K562 (cell line): ENCODE measurements around the gene CIAO2A.
"Not testable (repeated sequence)": the region's sequence is repeated elsewhere in the genome, so short reads cannot be mapped to it uniquely, and the experiment has no call there.

Source experiments
- ESRRA ChIP-seq: fragments of 450-650 bp; IDR thresholded peaks from 2 replicates; pipeline ENCODE4 v1.6.1; 2014; ENCODE audit warnings: low read depth, mild to moderate bottlenecking, moderate library complexity, borderline replicate concordance
- FOXM1 ChIP-seq, 2 experiments: fragments of 450-650 bp in 1 of 2; sonication (generic) in 1 of 2; formaldehyde crosslinking in 1 of 2; IDR thresholded peaks; 2 replicates each; pipeline versions ENCODE4 v1.6.1 to v1.9.0; 2017 to 2022; ENCODE audit warnings: low read depth in 2 of 2, mild to moderate bottlenecking in 2 of 2, missing genetic modification reagents in 1 of 2, moderate library complexity in 1 of 2
- GATA2 ChIP-seq: sonication (generic); formaldehyde crosslinking; IDR thresholded peaks from 2 replicates; pipeline ENCODE4 v1.4.0; 2020; ENCODE audit warnings: mild to moderate bottlenecking, missing genetic modification reagents
- POLR2A ChIP-seq: fragments of 450-650 bp; conservative IDR thresholded peaks from 2 replicates; pipeline ENCODE4 v1.6.1; 2016
- POLR3A ChIP-seq: IDR thresholded peaks from 2 replicates; pipeline ENCODE4 v1.6.1; 2011; ENCODE audit warnings: borderline replicate concordance, mild to moderate bottlenecking, moderate library complexity; ENCODE audit not compliant: insufficient read length, insufficient read depth; ENCODE audit errors: extremely low read depth
- SMAD1 ChIP-seq: fragments of 150-350 bp; IDR thresholded peaks from 2 replicates; pipeline ENCODE4 v1.6.1; 2014; ENCODE audit warnings: low read length, low read depth; ENCODE audit not compliant: partially characterized antibody
- TOE1 ChIP-seq, 2 experiments: fragments of 450-650 bp in 1 of 2; sonication (generic) in 1 of 2; formaldehyde crosslinking in 1 of 2; IDR thresholded peaks; 2 replicates each; pipeline versions ENCODE4 v1.7.1 to v1.8.0; 2016 to 2022; ENCODE audit warnings: borderline replicate concordance in 2 of 2, mild to moderate bottlenecking in 2 of 2, antibody characterized with exemption in 1 of 2, inconsistent platforms in 1 of 2, low read depth in 1 of 2, missing genetic modification reagents in 1 of 2, moderate library complexity in 1 of 2
- U2AF2 ChIP-seq: fragments of 200-400 bp; formaldehyde crosslinking; optimal IDR thresholded peaks from 2 replicates; pipeline ENCODE3; 2017; ENCODE audit warnings: low read depth, mild to moderate bottlenecking, low read length
- ZSCAN29 ChIP-seq: fragments of 450-650 bp; IDR thresholded peaks from 2 replicates; pipeline ENCODE4 v1.6.1; 2017
- TF ChIP-seq, protein P1 (sequence below): sonication (generic); formaldehyde crosslinking; IDR thresholded peaks from 2 replicates; pipeline ENCODE4 v1.9.0; 2022; ENCODE audit warnings: mild to moderate bottlenecking, missing genetic modification reagents

DNA sequence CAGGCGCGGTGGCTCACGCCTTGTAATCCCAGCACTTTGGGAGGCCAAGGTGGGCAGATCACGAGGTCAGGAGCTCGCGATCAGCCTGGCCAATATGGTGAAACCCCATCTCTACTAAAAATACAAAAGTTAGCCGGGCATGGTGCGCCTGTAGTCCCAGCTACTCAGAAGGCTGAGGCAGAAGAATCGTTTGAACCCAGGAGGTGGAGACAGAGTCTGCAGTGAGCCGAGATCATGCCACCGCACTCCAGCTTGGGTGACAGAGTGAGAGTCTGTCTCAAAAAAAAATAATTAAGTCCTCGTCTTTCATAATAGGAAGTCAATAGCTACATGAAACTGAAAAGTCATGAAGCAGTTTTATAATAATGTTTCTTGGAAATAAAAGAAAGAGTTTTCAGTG lies 40.0 kb downstream of the CIAO2A start:
- not testable (repeated sequence) for TF ChIP-seq POLR2A; ESRRA; SMAD1; TOE1 (IDR thresholded peaks at IDR 0.05; ENCODE audit: borderline replicate concordance); TOE1 (CRISPR knock-in tag; IDR thresholded peaks at IDR 0.05; ENCODE audit: borderline replicate concordance, low read depth); ZSCAN29; GATA2 (CRISPR knock-in tag); FOXM1 (IDR thresholded peaks at IDR 0.05; ENCODE audit: low read depth); FOXM1 (CRISPR knock-in tag; IDR thresholded peaks at IDR 0.05; ENCODE audit: low read depth); U2AF2; POLR3A
- TF ChIP-seq, protein P1, sequence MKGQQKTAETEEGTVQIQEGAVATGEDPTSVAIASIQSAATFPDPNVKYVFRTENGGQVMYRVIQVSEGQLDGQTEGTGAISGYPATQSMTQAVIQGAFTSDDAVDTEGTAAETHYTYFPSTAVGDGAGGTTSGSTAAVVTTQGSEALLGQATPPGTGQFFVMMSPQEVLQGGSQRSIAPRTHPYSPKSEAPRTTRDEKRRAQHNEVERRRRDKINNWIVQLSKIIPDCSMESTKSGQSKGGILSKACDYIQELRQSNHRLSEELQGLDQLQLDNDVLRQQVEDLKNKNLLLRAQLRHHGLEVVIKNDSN (CRISPR knock-in tag) = not testable (repeated sequence)
